HG03378 (cell line): ENCODE data around the gene CDK2AP2.
"Not testable (repeated sequence)": the region's sequence is repeated elsewhere in the genome, so short reads cannot be mapped to it uniquely, and the experiment has no call there.

ENCODE experiments used
- ATAC-seq: cut with Tn5 transposase; IDR thresholded peaks from one replicate; pipeline ENCODE4 v1.9.1; 2021; ENCODE audit warnings: mild to moderate bottlenecking, moderate library complexity; ENCODE audit not compliant: unreplicated experiment

Gene CDK2AP2

GRCh38 chr11:67491276-67492068 lies 16.5 kb downstream of the CDK2AP2 start:
- ATAC-seq: no peak

- no peak for ATAC-seq
Measured at GRCh38 chr11:67490727-67491065, 17.3 kb downstream of the CDK2AP2 start.

GRCh38 chr11:67489885-67490726 lies 17.9 kb downstream of the CDK2AP2 start:
- ATAC-seq: no peak

GRCh38 chr11:67489203-67489884 lies 18.6 kb downstream of the CDK2AP2 start:
- ATAC-seq: no peak

- peak; percentile 23 for ATAC-seq
Measured at GRCh38 chr11:67486481-67487195, 21.3 kb downstream of the CDK2AP2 start.

- not testable (repeated sequence) for ATAC-seq
Measured at GRCh38 chr11:67485873-67486361, 22.0 kb downstream of the CDK2AP2 start.

GRCh38 chr11:67484847-67485311 lies 23.1 kb downstream of the CDK2AP2 start:
- no peak for ATAC-seq

- no peak for ATAC-seq
Measured at GRCh38 chr11:67483831-67484665, 23.9 kb downstream of the CDK2AP2 start.

- ATAC-seq: peak; percentile 53
Measured at GRCh38 chr11:67482827-67483798, 24.8 kb downstream of the CDK2AP2 start, which contains the start of gene AIP. Gene AIP (plus strand): TSS chr11:67483026. CDS start chr11:67483159, 133 bp downstream.

- no peak for ATAC-seq
Measured at GRCh38 chr11:67482275-67482826, 25.6 kb downstream of the CDK2AP2 start.

- not testable (repeated sequence) for ATAC-seq
Measured at GRCh38 chr11:67477344-67478050, 30.5 kb downstream of the CDK2AP2 start.

GRCh38 chr11:67476692-67477091 lies 31.3 kb downstream of the CDK2AP2 start:
- not testable (repeated sequence) for ATAC-seq

GRCh38 chr11:67472882-67473281 lies 35.1 kb downstream of the CDK2AP2 start:
- no peak for ATAC-seq

GRCh38 chr11:67470337-67471002 lies 37.5 kb downstream of the CDK2AP2 start:
- no peak for ATAC-seq

- ATAC-seq: peak; percentile 19
Measured at GRCh38 chr11:67469508-67469811, 38.5 kb downstream of the CDK2AP2 start.

- peak; percentile 49 for ATAC-seq
Measured at GRCh38 chr11:67468759-67469507, 39.0 kb downstream of the CDK2AP2 start, which contains the start of gene TMEM134. Gene TMEM134 (minus strand): TSS chr11:67469251. CDS start chr11:67469192, 59 bp downstream.
